Smooth muscle cell (in vitro differentiated cells): ENCODE results near the gene KCND1. TPM values are rescaled to one million over a fixed set of nuclear protein-coding genes. Genes with fewer than 3 reads are reported as not detected.

Experiments
- DNase-seq: peaks from one replicate; lab custom pipeline; 2025; ENCODE audit not compliant: unreplicated experiment; lab: John Stamatoyannopoulos, UW
- H2AFZ ChIP-seq: fragments of 200-600 bp; sonication (generic); 2 replicates; pipeline ENCODE4 v1.6.0; 2016; ENCODE audit warnings: antibody characterized with exemption, low read depth, mild to moderate bottlenecking
- H3F3A ChIP-seq: fragments of 200-600 bp; sonication (generic); 2 replicates; pipeline ENCODE4 v1.6.0; 2017; ENCODE audit warnings: antibody characterized with exemption, low read depth
- H3K27ac ChIP-seq: fragments of 200-600 bp; sonication (generic); 2 replicates; pipeline ENCODE4 v1.5.1; 2016; ENCODE audit warnings: low read depth, mild to moderate bottlenecking
- H3K27me3 ChIP-seq: fragments of 200-600 bp; sonication (generic); 2 replicates; pipeline ENCODE4 v1.6.1; 2016; ENCODE audit warnings: low read depth, mild to moderate bottlenecking
- H3K36me3 ChIP-seq: fragments of 200-600 bp; sonication (generic); 2 replicates; pipeline ENCODE4 v1.5.1; 2016; ENCODE audit warnings: low read depth
- H3K4me1 ChIP-seq: fragments of 200-600 bp; sonication (generic); 2 replicates; pipeline ENCODE4 v1.5.1; 2016; ENCODE audit warnings: low read depth
- H3K4me2 ChIP-seq: fragments of 200-600 bp; sonication (generic); 2 replicates; pipeline ENCODE4 v1.6.0; 2016; ENCODE audit warnings: mild to moderate bottlenecking
- H3K4me3 ChIP-seq: fragments of 200-600 bp; sonication (generic); 2 replicates; pipeline ENCODE4 v1.5.1; 2016; ENCODE audit warnings: mild to moderate bottlenecking
- H3K79me2 ChIP-seq: fragments of 200-600 bp; sonication (generic); 2 replicates; pipeline ENCODE4 v1.6.0; 2016; ENCODE audit warnings: low read depth, mild to moderate bottlenecking
- H3K9ac ChIP-seq: fragments of 200-600 bp; sonication (generic); 2 replicates; pipeline ENCODE4 v1.6.0; 2016; ENCODE audit warnings: low read depth
- H3K9me3 ChIP-seq: fragments of 200-600 bp; sonication (generic); replicated peaks from 2 replicates; pipeline ENCODE4 v1.5.1; 2016; ENCODE audit warnings: low read depth
- H4K20me1 ChIP-seq: fragments of 200-600 bp; sonication (generic); 2 replicates; pipeline ENCODE4 v1.6.0; 2016; ENCODE audit warnings: low read depth
- WGBS: methylation state at CpG from one replicate; pipeline ENCODE4 v1.1.7; 2016; ENCODE audit warnings: low lambda C conversion rate; 5-methylcytosine and 5-hydroxymethylcytosine counted together
- polyA plus RNA-seq: library from polyadenylated mRNA; unstranded; fragments of >200 nt; fragmentation: Nextera tagmentation; extraction: Ambion mirVana; gene quantifications from 2 replicates; pipeline ENCODE4 v1.2.1, GENCODE V29; 2016
- total RNA-seq: library from RNA; depleted of rRNA; stranded (reverse); fragments of >200 nt; gene quantifications from 2 replicates; pipeline ENCODE4 v1.2.3, GENCODE V29; 2014
- TF ChIP-seq, protein P1 (sequence below): fragments of 200-600 bp; sonication (generic); IDR thresholded peaks from 2 replicates; pipeline ENCODE4 v1.5.1; 2017; ENCODE audit warnings: borderline replicate concordance, mild to moderate bottlenecking, antibody characterized with exemption; ENCODE audit not compliant: insufficient read depth, poor library complexity, severe bottlenecking

The KCND1 gene
- total and polyA plus RNA-seq, 2 experiments from 2014 or later, result 0.94 to 3.3 TPM

GRCh38 chrX:48961585-48962091 is 10.0 kb downstream of the KCND1 start:
- H3K9me3 ChIP-seq, result no peaks in the 10 kb centered on the region
- TF ChIP-seq, protein P1, sequence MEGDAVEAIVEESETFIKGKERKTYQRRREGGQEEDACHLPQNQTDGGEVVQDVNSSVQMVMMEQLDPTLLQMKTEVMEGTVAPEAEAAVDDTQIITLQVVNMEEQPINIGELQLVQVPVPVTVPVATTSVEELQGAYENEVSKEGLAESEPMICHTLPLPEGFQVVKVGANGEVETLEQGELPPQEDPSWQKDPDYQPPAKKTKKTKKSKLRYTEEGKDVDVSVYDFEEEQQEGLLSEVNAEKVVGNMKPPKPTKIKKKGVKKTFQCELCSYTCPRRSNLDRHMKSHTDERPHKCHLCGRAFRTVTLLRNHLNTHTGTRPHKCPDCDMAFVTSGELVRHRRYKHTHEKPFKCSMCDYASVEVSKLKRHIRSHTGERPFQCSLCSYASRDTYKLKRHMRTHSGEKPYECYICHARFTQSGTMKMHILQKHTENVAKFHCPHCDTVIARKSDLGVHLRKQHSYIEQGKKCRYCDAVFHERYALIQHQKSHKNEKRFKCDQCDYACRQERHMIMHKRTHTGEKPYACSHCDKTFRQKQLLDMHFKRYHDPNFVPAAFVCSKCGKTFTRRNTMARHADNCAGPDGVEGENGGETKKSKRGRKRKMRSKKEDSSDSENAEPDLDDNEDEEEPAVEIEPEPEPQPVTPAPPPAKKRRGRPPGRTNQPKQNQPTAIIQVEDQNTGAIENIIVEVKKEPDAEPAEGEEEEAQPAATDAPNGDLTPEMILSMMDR, result no peak
- H3F3A ChIP-seq, result peaks cover 6% of the 10 kb centered on the region
- peak overlapping the region; percentile 31 for H3K27ac ChIP-seq
- peak; percentile 4 for DNase-seq
- H3K27me3 ChIP-seq, result no peaks in the 10 kb centered on the region
- no peak overlapping the region for H3K9ac ChIP-seq
- peaks cover 2% of the 10 kb centered on the region for H4K20me1 ChIP-seq
- no peak overlapping the region for H2AFZ ChIP-seq
- H3K4me3 ChIP-seq, result no peak overlapping the region
- 36% methylated on average over 5 of the region's 5 CpGs for WGBS
- peaks cover 5% of the 10 kb centered on the region for H3K79me2 ChIP-seq
- peak overlapping the region; percentile 21 for H3K4me2 ChIP-seq
- no peaks in the 10 kb centered on the region for H3K4me1 ChIP-seq
- no peaks in the 10 kb centered on the region for H3K36me3 ChIP-seq

DNA sequence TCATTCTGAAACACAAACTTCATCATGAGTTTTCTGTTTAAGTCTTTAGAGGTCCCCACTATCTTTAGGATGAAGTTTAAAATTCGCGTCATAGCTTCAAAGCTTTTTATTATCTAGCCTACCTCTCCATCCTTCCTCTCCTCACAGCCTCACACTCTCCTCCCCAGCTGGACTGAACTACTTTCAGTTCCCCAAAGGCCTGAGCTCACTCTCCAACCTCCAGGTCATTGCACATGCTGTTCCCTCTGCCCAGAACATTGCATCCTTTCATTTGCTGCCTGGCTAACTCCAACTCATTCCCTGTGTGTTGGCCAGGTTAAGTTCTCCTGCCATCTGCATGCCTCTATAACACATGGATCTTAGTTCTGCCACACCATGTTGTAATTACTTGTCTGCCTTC is 11.4 kb downstream of the KCND1 start:
- Histone ChIP-seq H3K4me3 (no peak overlapping the region), H4K20me1 (peaks cover 15% of the 10 kb centered on the region), H3K79me2 (peaks cover 18% of the 10 kb centered on the region), H3K27ac (no peak overlapping the region), H3F3A (peaks cover 6% of the 10 kb centered on the region), H3K9ac (no peak overlapping the region), H3K9me3 (no peaks in the 10 kb centered on the region), H2AFZ (no peak overlapping the region), H3K4me2 (no peak overlapping the region), H3K4me1 (no peaks in the 10 kb centered on the region), H3K27me3 (no peaks in the 10 kb centered on the region), H3K36me3 (no peaks in the 10 kb centered on the region)
- no peak for DNase-seq
- TF ChIP-seq, protein P1, result no peak
- WGBS, result 92% methylated on average over 2 of the region's 2 CpGs

DNA sequence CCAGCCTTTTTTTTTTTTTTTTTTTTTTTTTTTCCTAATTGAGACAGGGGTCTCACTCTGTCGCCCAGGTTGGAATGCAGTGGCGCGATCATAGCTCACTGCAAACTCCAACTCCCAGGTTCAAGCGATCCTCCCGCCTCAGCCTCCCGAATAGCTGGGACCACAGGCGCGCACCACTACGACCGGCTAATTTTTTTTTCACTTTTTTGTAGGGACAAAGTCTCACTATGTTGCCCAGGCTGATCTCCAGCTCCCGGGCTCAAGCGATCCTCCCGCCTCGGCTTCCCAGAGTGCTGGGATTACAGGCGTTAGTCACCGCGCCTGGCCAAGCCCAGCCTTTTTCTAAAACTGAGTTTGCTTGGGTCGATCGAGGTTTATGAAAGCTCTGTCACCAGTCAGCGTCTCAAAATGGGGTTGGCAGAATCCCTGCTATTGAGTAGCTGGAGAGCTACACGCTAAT is 13.0 kb downstream of the KCND1 start:
- no peaks in the 10 kb centered on the region for H3K9me3 ChIP-seq
- 46% methylated on average over 21 of the region's 21 CpGs for WGBS
- peaks cover 31% of the 10 kb centered on the region for H3K79me2 ChIP-seq
- peak; percentile 49 for DNase-seq
- peak overlapping the region; percentile 99 for H3K27ac ChIP-seq
- H3K27me3 ChIP-seq, result no peaks in the 10 kb centered on the region
- no peak overlapping the region for H2AFZ ChIP-seq
- peak overlapping the region; percentile 95 for H3K9ac ChIP-seq
- H3K4me2 ChIP-seq, result peak overlapping the region; percentile 83
- H3K36me3 ChIP-seq, result no peaks in the 10 kb centered on the region
- peaks cover 6% of the 10 kb centered on the region for H3F3A ChIP-seq
- no peaks in the 10 kb centered on the region for H3K4me1 ChIP-seq
- TF ChIP-seq, protein P1, result no peak
- peaks cover 30% of the 10 kb centered on the region for H4K20me1 ChIP-seq
- H3K4me3 ChIP-seq, result peak overlapping the region; percentile 61

- Histone ChIP-seq H3K9me3 (no peaks in the 10 kb centered on the region), H3K4me3 (peak overlapping the region; percentile 61), H3K36me3 (no peaks in the 10 kb centered on the region), H3F3A (peaks cover 6% of the 10 kb centered on the region), H3K27me3 (no peaks in the 10 kb centered on the region), H3K4me2 (peak overlapping the region; percentile 83), H4K20me1 (peaks cover 37% of the 10 kb centered on the region), H2AFZ (peak overlapping the region; percentile 52), H3K79me2 (peaks cover 34% of the 10 kb centered on the region), H3K27ac (peak overlapping the region; percentile 99), H3K4me1 (no peaks in the 10 kb centered on the region), H3K9ac (peak overlapping the region; percentile 95)
- TF ChIP-seq, protein P1, result no peak
- 44% methylated on average over 61 of the region's 66 CpGs for WGBS
- peak; percentile 91 for DNase-seq
These were observed 13.6 kb downstream of the KCND1 start for GRCh38 chrX:48957827-48958634.
